Measurements from ENCODE around the gene PRMT6.
"Not testable (repeated sequence)": the region's sequence is repeated elsewhere in the genome, so short reads cannot be mapped to it uniquely, and the experiment has no call there.

The PRMT6 gene

DNA sequence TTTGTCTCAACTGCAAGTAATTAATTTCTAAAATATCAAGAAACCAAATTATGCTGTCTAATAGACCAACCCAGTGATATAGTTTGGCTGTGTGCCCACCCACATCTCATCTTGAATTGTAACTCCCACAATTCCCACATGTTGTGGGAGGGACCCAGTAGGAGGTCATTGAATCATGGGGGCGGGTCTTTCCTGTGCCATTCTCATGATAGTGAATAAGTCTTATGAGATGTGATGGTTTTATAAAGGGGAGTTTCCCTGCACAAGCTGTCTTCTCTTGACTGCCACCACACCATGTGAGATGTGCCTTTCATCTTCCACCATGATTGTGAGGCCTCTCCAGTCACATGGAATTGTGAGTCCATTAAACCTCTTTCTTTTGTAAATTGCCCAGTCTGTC lies 36.9 kb downstream of the PRMT6 start:
- not testable (repeated sequence) for DNase-seq (ENCODE audit: low read depth in 2 of 2)

GRCh38 chr1:107095647-107096046 lies 39.2 kb downstream of the PRMT6 start:
- DNase-seq (ENCODE audit: low read depth in 2 of 2), result no peak

DNA sequence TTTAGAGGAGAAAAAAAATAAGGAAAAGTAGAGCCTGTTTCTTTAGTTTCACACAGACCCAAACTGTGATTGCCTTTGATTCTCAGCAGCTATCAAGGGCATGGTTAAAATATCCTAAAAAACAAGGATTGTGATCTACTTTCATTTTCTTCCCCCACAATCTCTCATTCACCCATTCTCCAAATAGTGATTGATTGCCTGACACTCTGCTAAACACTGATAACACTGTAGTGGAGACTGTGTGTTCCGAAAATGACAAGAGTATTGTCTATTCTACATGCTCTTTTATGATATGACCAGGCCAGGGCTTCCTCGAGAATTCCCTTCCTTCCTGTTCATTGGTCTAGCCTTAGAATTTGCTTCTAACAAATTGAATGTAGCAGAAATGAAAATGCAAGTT lies 40.2 kb downstream of the PRMT6 start:
- DNase-seq (ENCODE audit: low read depth in 2 of 2), result no peak

DNA sequence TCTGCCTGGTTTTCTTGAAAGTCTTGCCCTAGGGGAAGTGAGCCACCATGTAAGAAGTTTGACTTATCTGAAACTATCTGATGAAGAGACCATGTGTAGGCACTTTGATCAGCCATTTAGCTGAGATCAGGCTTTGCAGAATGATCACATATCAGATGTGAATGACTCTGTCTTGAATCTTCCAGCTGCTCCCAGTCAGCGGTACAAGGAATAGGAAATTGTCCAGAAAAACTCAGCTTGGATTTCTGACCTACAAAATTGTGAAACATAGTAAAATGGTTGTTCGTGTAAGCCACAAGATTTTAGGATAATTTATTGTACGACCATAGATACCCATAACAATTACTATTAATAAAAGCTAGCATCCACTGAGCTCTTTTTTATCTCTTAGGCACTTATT lies 42.5 kb downstream of the PRMT6 start:
- DNase-seq (ENCODE audit: low read depth in 2 of 2), result no peak

DNA sequence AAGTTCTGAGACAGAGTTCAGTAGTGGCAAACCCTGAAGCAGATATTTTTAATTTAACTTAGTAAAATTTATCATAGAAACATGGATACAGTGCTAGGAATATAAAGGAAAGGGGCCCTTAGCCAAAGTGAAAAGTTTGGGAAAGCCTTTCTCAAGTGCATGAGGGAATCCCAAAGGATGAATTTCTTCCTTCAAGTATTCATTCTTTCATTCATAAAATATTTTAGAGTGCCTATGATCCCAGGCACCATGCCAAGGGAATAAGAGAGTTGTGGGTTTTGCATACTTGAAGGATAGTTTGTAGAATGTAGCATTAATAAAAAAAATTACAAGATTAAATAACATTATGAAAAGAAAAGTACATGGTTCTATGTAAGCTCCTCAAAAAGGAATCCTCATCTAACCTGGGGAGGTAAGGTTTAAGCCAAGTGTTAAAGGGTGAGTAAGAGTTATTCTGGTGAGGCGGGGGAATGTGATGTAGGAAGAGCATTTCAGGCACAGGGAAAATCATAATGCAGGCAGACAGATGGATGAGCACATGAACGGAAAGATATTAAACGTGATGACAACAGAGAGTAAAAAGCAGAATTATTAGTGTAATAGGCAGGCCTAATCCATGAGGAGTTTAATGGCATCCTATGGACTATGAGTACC lies 44.0 kb downstream of the PRMT6 start:
- DNase-seq (ENCODE audit: low read depth in 2 of 2), result no peak

DNA sequence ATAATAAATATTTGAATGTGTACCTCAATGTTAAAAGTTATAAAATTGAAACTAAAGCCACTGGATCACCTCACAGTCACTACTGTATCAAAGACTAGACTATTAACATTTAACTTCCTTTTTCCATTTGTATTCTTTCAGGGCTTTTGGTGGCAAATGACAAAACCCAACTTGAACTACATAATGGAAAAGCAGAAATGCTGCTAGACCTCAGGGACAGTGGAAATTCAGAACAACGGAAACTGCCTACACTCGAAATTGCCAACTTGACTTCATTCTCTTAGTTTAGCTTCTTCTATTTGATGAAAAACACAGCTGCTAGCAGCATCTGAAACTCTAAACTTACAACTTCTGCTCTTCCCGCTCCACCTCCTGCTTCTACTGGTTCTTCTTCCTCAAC lies 49.4 kb downstream of the PRMT6 start:
- DNase-seq (ENCODE audit: low read depth in 2 of 2), result no peak

Measured in stimulated activated CD8-positive, alpha-beta memory T cell treated with anti-CD3 and anti-CD28 coated beads, Interleukin-7, amount 100 ng/mL, for 4 hours (primary cell).